Stimulated activated CD4-positive, alpha-beta T cell treated with anti-CD3 and anti-CD28 coated beads, Interleukin-4, amount 100 ng/mL, for 48 hours (primary cell): ENCODE data around the gene SMTN.

ENCODE experiments used
- DNase-seq, 2 donors: peaks; one replicate each; pipeline ENCODE4 v3.0.0-alpha.2; 2020; ENCODE audit warnings: low read depth in 2 of 2

SMTN gene

DNA sequence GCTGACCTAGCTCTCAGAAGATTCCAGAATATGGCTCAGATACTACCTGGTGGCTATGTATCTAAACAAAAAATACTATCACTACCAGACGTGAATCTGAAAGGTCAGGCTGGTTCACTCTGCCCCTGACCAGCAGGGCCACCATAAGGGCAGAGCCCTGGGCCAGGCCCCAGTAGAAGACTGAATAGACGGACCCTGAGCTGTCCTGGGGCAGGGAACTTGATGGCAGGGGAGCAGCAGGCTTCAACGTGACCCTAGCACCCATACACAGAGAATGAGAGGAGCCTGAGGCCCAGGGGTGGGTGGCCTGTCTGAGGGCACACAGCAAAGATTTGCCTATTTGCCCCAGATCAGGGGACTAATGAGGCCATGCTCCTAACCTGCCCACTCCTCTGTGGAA lies 72.2 kb downstream of the SMTN start:
- no peak for DNase-seq
